H9 (cell line): Measurements from ENCODE around the gene CORIN. TPM values are rescaled to one million over a fixed set of nuclear protein-coding genes. Genes with fewer than 3 reads are reported as not detected.

Source experiments
- DNase-seq: peaks from one replicate; pipeline ENCODE4 v3.0.0-alpha.2; 2017
- H2AFZ ChIP-seq: one replicate; pipeline ENCODE4 v1.6.1; 2013; ENCODE audit warnings: mild to moderate bottlenecking, low read length, control low read depth, moderate library complexity
- H2AK5ac ChIP-seq: 2 replicates; pipeline ENCODE4 v1.6.1; 2013; ENCODE audit warnings: low read length, control low read depth, mixed read lengths; ENCODE audit not compliant: insufficient read length
- H2BK120ac ChIP-seq: one replicate; pipeline ENCODE4 v1.6.1; 2013; ENCODE audit warnings: low read depth, mild to moderate bottlenecking, low read length, control low read depth, inconsistent platforms; ENCODE audit not compliant: poor library complexity, severe bottlenecking
- H2BK12ac ChIP-seq: 2 replicates; pipeline ENCODE4 v1.6.1; 2013; ENCODE audit warnings: low read length, control low read depth, mixed read lengths, low read depth; ENCODE audit not compliant: insufficient read length
- H2BK15ac ChIP-seq: 2 replicates; pipeline ENCODE4 v1.6.1; 2013; ENCODE audit warnings: low read depth, low read length, control low read depth
- H2BK20ac ChIP-seq: one replicate; pipeline ENCODE4 v1.6.1; 2013; ENCODE audit warnings: low read depth, mild to moderate bottlenecking, low read length, control low read depth, inconsistent platforms; ENCODE audit not compliant: poor library complexity, severe bottlenecking
- H2BK5ac ChIP-seq: 2 replicates; pipeline ENCODE4 v1.6.1; 2013; ENCODE audit warnings: low read length, control low read depth, mixed read lengths; ENCODE audit not compliant: insufficient read length
- H3K14ac ChIP-seq: 2 replicates; pipeline ENCODE4 v1.6.1; 2013; ENCODE audit warnings: low read length, control low read depth; ENCODE audit not compliant: insufficient read depth
- H3K18ac ChIP-seq: 2 replicates; pipeline ENCODE4 v1.6.1; 2013; ENCODE audit warnings: low read depth, mild to moderate bottlenecking, mixed read lengths, low read length, control low read depth; ENCODE audit not compliant: insufficient read length
- H3K23ac ChIP-seq: 2 replicates; pipeline ENCODE4 v1.6.1; 2013; ENCODE audit warnings: low read length, control low read depth, mixed read lengths, low read depth; ENCODE audit not compliant: insufficient read length
- H3K23me2 ChIP-seq: 2 replicates; pipeline ENCODE4 v1.6.1; 2013; ENCODE audit warnings: low read depth, mild to moderate bottlenecking, mixed read lengths, low read length, control low read depth; ENCODE audit not compliant: insufficient read length, poor library complexity, severe bottlenecking
- H3K27ac ChIP-seq: 2 replicates; pipeline ENCODE4 v1.5.1; 2013; ENCODE audit warnings: low read length, control low read depth, mixed read lengths, low read depth; ENCODE audit not compliant: insufficient read length
- H3K27me3 ChIP-seq: 2 replicates; pipeline ENCODE4 v1.6.1; 2013; ENCODE audit warnings: low read length, control low read depth, inconsistent platforms; ENCODE audit not compliant: insufficient read depth
- H3K4ac ChIP-seq: 2 replicates; pipeline ENCODE4 v1.6.1; 2013; ENCODE audit warnings: low read depth, mild to moderate bottlenecking, control low read depth, inconsistent platforms, low read length, moderate library complexity
- H3K4me1 ChIP-seq: 2 replicates; pipeline ENCODE4 v1.6.1; 2013; ENCODE audit warnings: low read length, control low read depth, inconsistent platforms; ENCODE audit not compliant: insufficient read depth
- H3K4me2 ChIP-seq: 2 replicates; pipeline ENCODE4 v1.6.1; 2013; ENCODE audit warnings: low read length, control low read depth, mixed read lengths; ENCODE audit not compliant: insufficient read length, insufficient read depth
- H3K56ac ChIP-seq: 2 replicates; pipeline ENCODE4 v1.6.1; 2013; ENCODE audit warnings: low read depth, mild to moderate bottlenecking, mixed read lengths, low read length, control low read depth; ENCODE audit not compliant: insufficient read length
- H3K79me1 ChIP-seq: 2 replicates; pipeline ENCODE4 v1.6.1; 2013; ENCODE audit warnings: low read depth, mild to moderate bottlenecking, moderate library complexity, low read length, control low read depth, inconsistent platforms; ENCODE audit not compliant: insufficient read depth, poor library complexity, severe bottlenecking
- H3K79me2 ChIP-seq: 2 replicates; pipeline ENCODE4 v1.6.1; 2013; ENCODE audit warnings: low read length, control low read depth, inconsistent platforms; ENCODE audit not compliant: insufficient read depth
- H3K9ac ChIP-seq: 2 replicates; pipeline ENCODE4 v1.6.1; 2013; ENCODE audit warnings: low read length, control low read depth, mixed read lengths; ENCODE audit not compliant: insufficient read length; ENCODE audit errors: extremely low read depth
- H3K9me3 ChIP-seq: one replicate; pipeline ENCODE4 v1.6.1; 2013; ENCODE audit warnings: low read depth, low read length, inconsistent platforms; ENCODE audit not compliant: control insufficient read depth
- H3T11ph ChIP-seq: one replicate; pipeline ENCODE4 v1.6.1; 2013; ENCODE audit warnings: mild to moderate bottlenecking, low read length, control low read depth, inconsistent platforms
- H4K20me1 ChIP-seq: one replicate; pipeline ENCODE4 v1.6.1; 2013; ENCODE audit not compliant: control insufficient read depth, insufficient read length, insufficient read depth
- H4K5ac ChIP-seq: 2 replicates; pipeline ENCODE4 v1.6.1; 2013; ENCODE audit warnings: low read depth, mild to moderate bottlenecking, mixed read lengths, low read length, control low read depth; ENCODE audit not compliant: insufficient read length
- H4K8ac ChIP-seq: replicated peaks from 2 replicates; pipeline ENCODE4 v1.6.1; 2013; ENCODE audit warnings: low read length, control low read depth, mixed read lengths, low read depth; ENCODE audit not compliant: insufficient read length
- H4K91ac ChIP-seq: 2 replicates; pipeline ENCODE4 v1.6.1; 2013; ENCODE audit warnings: low read depth, mild to moderate bottlenecking, moderate library complexity, mixed read lengths, low read length, control low read depth; ENCODE audit not compliant: insufficient read length
- H3K27ac Mint-ChIP-seq, 3 experiments: 2 replicates in 2 of 3; 3 replicates in 1 of 3; pipeline ENCODE4 v1.8.0; 2020 to 2021; ENCODE audit warnings: mixed read lengths in 3 of 3, mild to moderate bottlenecking in 1 of 3, moderate library complexity in 1 of 3
- H3K27me3 Mint-ChIP-seq: 2 replicates; pipeline ENCODE4 v1.8.0; 2021; ENCODE audit warnings: low read depth, mild to moderate bottlenecking, moderate library complexity, mixed read lengths
- H3K36me3 Mint-ChIP-seq, 3 experiments: 2 replicates in 2 of 3; 3 replicates in 1 of 3; pipeline ENCODE4 v1.8.0; 2020 to 2021; ENCODE audit warnings: low read depth in 3 of 3, mixed read lengths in 3 of 3; ENCODE audit not compliant: insufficient read depth in 1 of 3
- H3K4me1 Mint-ChIP-seq, 2 experiments: 2 replicates each; pipeline ENCODE4 v1.8.0; 2020; ENCODE audit warnings: mixed read lengths in 2 of 2
- H3K4me3 Mint-ChIP-seq, 2 experiments: 2 replicates in 1 of 2; 3 replicates in 1 of 2; pipeline ENCODE4 v1.8.0; 2020 to 2021; ENCODE audit warnings: mild to moderate bottlenecking in 2 of 2, mixed read lengths in 2 of 2, moderate library complexity in 1 of 2
- H3K9me3 Mint-ChIP-seq, 2 experiments: 2 replicates in 1 of 2; 3 replicates in 1 of 2; pipeline ENCODE4 v1.8.0; 2020; ENCODE audit warnings: mild to moderate bottlenecking in 2 of 2, mixed read lengths in 2 of 2, moderate library complexity in 1 of 2
- CTCF ChIP-seq: fragments of 200-600 bp; sonication (generic); conservative IDR thresholded peaks from 3 replicates; pipeline ENCODE4 v1.8.0; 2021; ENCODE audit warnings: antibody characterized with exemption, mild to moderate bottlenecking
- total RNA-seq: library from RNA; stranded (reverse); gene quantifications from 2 replicates; pipeline ENCODE4 v1.2.1, GENCODE V29; 2021

CORIN gene
- total RNA-seq, 1 experiment from 2014 or later, result 0.39 TPM

GRCh38 chr4:47701286-47701685 is 136.6 kb downstream of the CORIN start:
- no peaks in the 10 kb centered on the region for H4K20me1 ChIP-seq
- no peak overlapping the region for H2BK15ac ChIP-seq
- no peaks in the 10 kb centered on the region for H3K9me3 ChIP-seq
- H4K91ac ChIP-seq, result no peak overlapping the region
- Mint-ChIP-seq H3K4me3 (no peak overlapping the region), H3K4me1 (peaks cover 14% of the 10 kb centered on the region in 2 experiments), H3K36me3 (no peaks in the 10 kb centered on the region), H3K27ac (no peak overlapping the region), H3K9me3 (no peaks in the 10 kb centered on the region), H3K27me3 (no peaks in the 10 kb centered on the region; the same call in 1 of the 2 replicates)
- H2BK12ac ChIP-seq, result no peak overlapping the region
- H3K14ac ChIP-seq, result no peak overlapping the region
- no peak overlapping the region for H2AFZ ChIP-seq
- no peak overlapping the region for H3K4me2 ChIP-seq
- no peak overlapping the region for H4K5ac ChIP-seq
- H4K8ac ChIP-seq, result no peak overlapping the region
- no peak for DNase-seq
- H3K9ac ChIP-seq, result no peak overlapping the region
- H3K18ac ChIP-seq, result no peak overlapping the region
- H3K27me3 ChIP-seq, result no peaks in the 10 kb centered on the region
- H2AK5ac ChIP-seq, result no peak overlapping the region
- no peak overlapping the region for H3T11ph ChIP-seq
- no peak for TF ChIP-seq CTCF
- no peaks in the 10 kb centered on the region for H3K23me2 ChIP-seq
- H3K79me1 ChIP-seq, result no peaks in the 10 kb centered on the region
- no peak overlapping the region for H3K23ac ChIP-seq
- no peaks in the 10 kb centered on the region for H3K79me2 ChIP-seq
- H3K56ac ChIP-seq, result no peak overlapping the region
- no peak overlapping the region for H2BK120ac ChIP-seq
- no peak overlapping the region for H3K4ac ChIP-seq
- no peak overlapping the region for H2BK5ac ChIP-seq
- H2BK20ac ChIP-seq, result no peak overlapping the region
- H3K27ac ChIP-seq, result no peak overlapping the region
- H3K4me1 ChIP-seq, result no peaks in the 10 kb centered on the region; the same call in 1 of the 2 replicates
